Endothelial cell of umbilical vein (primary cell): Measurements from ENCODE around the gene TFAP2E. TPM values are rescaled to one million over a fixed set of nuclear protein-coding genes. Genes with fewer than 3 reads are reported as not detected.

Experiments used
- BruUV-seq: library from RNA; stranded (reverse); fragments of 400-500 nt; replicated peaks from 2 replicates; lab custom pipeline; 2021; lab: Mats Ljungman, UMichigan
- CTCF ChIA-PET: fragments of 300-600, 350-600 bp; sonication (Branson Sonifier 250); formaldehyde crosslinking; loops from one replicate; lab custom pipeline; 2021; ENCODE audit warnings: antibody characterized with exemption, inconsistent platforms; lab: Charles Lee
- POLR2A ChIA-PET: fragments of 300-600, 350-600 bp; sonication (Branson Sonifier 250); formaldehyde crosslinking; loops from one replicate; lab custom pipeline; 2021; ENCODE audit warnings: antibody characterized with exemption, inconsistent platforms; lab: Charles Lee
- DNase-seq: peaks from one replicate; pipeline ENCODE4 v3.0.0-alpha.2; 2011; ENCODE audit warnings: low read depth, low spot score
- FAIRE-seq: peaks from 2 replicates; lab custom pipeline; 2011; peaks lifted over from hg19 to GRCh38; lab: Jason Lieb, UNC
- H2AFZ ChIP-seq: 2 replicates; pipeline ENCODE4 v1.6.0; 2012; ENCODE audit warnings: low read depth, low read length, control low read depth, inconsistent platforms
- H3K27ac ChIP-seq: 2 replicates; pipeline ENCODE4 v1.5.1; 2011; ENCODE audit warnings: low read depth, mild to moderate bottlenecking, control low read depth, low read length, moderate library complexity; ENCODE audit not compliant: insufficient read depth
- H3K27me3 ChIP-seq, 2 experiments: 2 replicates each; pipeline versions ENCODE4 v1.6.0 to v1.6.1; 2011; ENCODE audit warnings: low read length in 2 of 2, mixed read lengths in 1 of 2; ENCODE audit not compliant: control insufficient read depth in 2 of 2, insufficient read depth in 2 of 2
- H3K36me3 ChIP-seq, 2 experiments: 2 replicates in 1 of 2; 3 replicates in 1 of 2; pipeline ENCODE4 v1.5.1; 2011; ENCODE audit warnings: low read length in 2 of 2, mild to moderate bottlenecking in 1 of 2, moderate library complexity in 1 of 2; ENCODE audit not compliant: control insufficient read depth in 2 of 2, insufficient read depth in 2 of 2; ENCODE audit errors: extremely low read depth in 1 of 2
- H3K4me1 ChIP-seq: 3 replicates; pipeline ENCODE4 v1.5.1; 2011; ENCODE audit warnings: mild to moderate bottlenecking, low read length; ENCODE audit not compliant: control insufficient read depth, insufficient read depth; ENCODE audit errors: extremely low read depth
- H3K4me2 ChIP-seq: 2 replicates; pipeline ENCODE4 v1.6.1; 2011; ENCODE audit warnings: low read length, control low read depth, mixed read lengths; ENCODE audit not compliant: insufficient read depth
- H3K4me3 ChIP-seq, 3 experiments: fragments of 200-600 bp in 1 of 3; sonication (generic), shearing (Covaris generic) in 1 of 3; replicated peaks in 1 of 3; 2 replicates each; pipeline ENCODE4 v1.5.1; 2011 to 2016; ENCODE audit warnings: control low read depth in 3 of 3, low read length in 3 of 3, mild to moderate bottlenecking in 2 of 3, inconsistent platforms in 1 of 3, low read depth in 1 of 3, moderate library complexity in 1 of 3; ENCODE audit not compliant: insufficient read depth in 1 of 3
- H3K79me2 ChIP-seq: 2 replicates; pipeline ENCODE4 v1.6.0; 2012; ENCODE audit warnings: low read length, inconsistent platforms; ENCODE audit not compliant: control insufficient read depth, insufficient read depth
- H3K9ac ChIP-seq: replicated peaks from 2 replicates; pipeline ENCODE3; 2011; ENCODE audit warnings: low read length, control low read depth; ENCODE audit not compliant: insufficient read depth; ENCODE audit errors: extremely low read depth
- H3K9me1 ChIP-seq: replicated peaks from 3 replicates; pipeline ENCODE4 v1.6.0; 2011; ENCODE audit warnings: mild to moderate bottlenecking, low read length; ENCODE audit not compliant: control insufficient read depth, insufficient read depth; ENCODE audit errors: extremely low read depth
- H3K9me3 ChIP-seq: replicated peaks from 2 replicates; pipeline ENCODE4 v1.5.1; 2012; ENCODE audit warnings: low read length, inconsistent platforms; ENCODE audit not compliant: control insufficient read depth, insufficient read depth
- H4K20me1 ChIP-seq: replicated peaks from 2 replicates; pipeline ENCODE3; 2011; ENCODE audit warnings: mild to moderate bottlenecking, low read length; ENCODE audit not compliant: control insufficient read depth, insufficient read depth; ENCODE audit errors: extremely low read depth
- EZH2 ChIP-seq: IDR thresholded peaks from 2 replicates; pipeline ENCODE4 v1.6.1; 2012; ENCODE audit warnings: borderline replicate concordance, low read depth, mild to moderate bottlenecking, moderate library complexity, low read length, inconsistent platforms; ENCODE audit not compliant: severe bottlenecking
- FOS ChIP-seq: IDR thresholded peaks from 2 replicates; pipeline ENCODE4 v1.6.1; 2011; ENCODE audit warnings: mild to moderate bottlenecking, low read length, moderate library complexity, borderline replicate concordance; ENCODE audit not compliant: insufficient read depth
- GATA2 ChIP-seq: IDR thresholded peaks from 2 replicates; pipeline ENCODE4 v1.7.0; 2011; ENCODE audit warnings: low read depth, mild to moderate bottlenecking, moderate library complexity, mixed read lengths, low read length; ENCODE audit not compliant: insufficient read length, insufficient read depth
- JUN ChIP-seq: IDR thresholded peaks from 2 replicates; pipeline ENCODE4 v1.6.1; 2011; ENCODE audit warnings: borderline replicate concordance, low read depth; ENCODE audit not compliant: insufficient read length, insufficient read depth
- dilution Hi-C: fragments of 300-500 bp; cut with MboI; formaldehyde crosslinking; loops from one replicate; pipeline ENCODE4 v1.15.0; 2019; ENCODE audit warnings: low sequenced_read_pairs; ENCODE audit not compliant: extremely low pct_ligation_motif_present
- intact Hi-C: fragments of 100-400 bp; cut with micrococcal nuclease; formaldehyde crosslinking; loops from one replicate; pipeline ENCODE4 v1.10.0; 2022
- polyA plus RNA-seq, 4 experiments: library from polyadenylated mRNA; depleted of rRNA in 3 of 4; stranded (reverse) in 3 of 4; unstranded in 1 of 4; fragments of >200 nt; gene quantifications; 2 replicates each; pipeline versions ENCODE4 v1.2.1 to v1.2.3, GENCODE V29; 2011 to 2012; ENCODE audit warnings: missing spikeins in 1 of 4
- total RNA-seq: library from RNA; stranded (reverse); gene quantifications from 2 replicates; pipeline ENCODE4 v1.2.3, GENCODE V29; 2021
- TF ChIP-seq, protein P1 (sequence below): IDR thresholded peaks from 2 replicates; pipeline ENCODE4 v1.6.1; 2011; ENCODE audit not compliant: insufficient read depth, insufficient read length

TFAP2E gene
- total and polyA plus RNA-seq, 2 donors (not counting 3 experiments of a cell fraction or from before 2014, with no cell fraction given) = 0.06 TPM; not detected in 1

DNA sequence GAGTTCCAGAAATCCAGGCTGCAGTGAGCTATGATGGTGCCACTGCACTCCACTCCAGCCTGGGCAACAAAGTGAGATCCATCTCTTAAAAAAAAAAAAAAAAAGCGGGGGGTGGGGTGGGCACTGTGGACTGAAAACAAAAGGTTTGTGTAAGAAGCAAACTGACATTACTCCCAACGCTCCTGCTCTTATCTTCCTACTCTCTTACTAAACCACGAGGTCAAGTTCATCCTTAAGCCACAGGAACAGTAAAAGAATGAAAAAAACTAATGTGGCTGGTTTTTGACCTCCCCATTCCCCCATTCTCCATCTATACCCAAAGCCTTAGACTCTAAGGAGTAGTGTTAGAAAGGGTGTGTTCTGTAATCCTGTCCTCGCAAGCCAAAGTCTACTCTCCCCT lies 30.8 kb downstream of the TFAP2E start:
- H3K4me1 ChIP-seq = no peaks in the 10 kb centered on the region
- peaks cover 24 to 25% of the 10 kb centered on the region in 2 experiments for H3K36me3 ChIP-seq
- H3K4me3 ChIP-seq = no peak overlapping the region
- dilution Hi-C loops (no loop called here), intact Hi-C loops (no loop called here)
- ChIA-PET POLR2A (no interaction called here), CTCF (interaction anchor here (0.7 to 1.1 kb wide), 3 partner anchors 17 to 138 kb away, joined by 3 to 4 read pairs (median 3); no protein-coding TSS in a partner anchor)
- no peak overlapping the region for H3K9ac ChIP-seq
- no peaks in the 10 kb centered on the region for H3K27me3 ChIP-seq
- no peak overlapping the region for H3K27ac ChIP-seq
- no TSS peak for BruUV-seq
- no peaks in the 10 kb centered on the region for H3K9me1 ChIP-seq
- peaks cover 19% of the 10 kb centered on the region for H3K79me2 ChIP-seq
- TF ChIP-seq, protein P1, sequence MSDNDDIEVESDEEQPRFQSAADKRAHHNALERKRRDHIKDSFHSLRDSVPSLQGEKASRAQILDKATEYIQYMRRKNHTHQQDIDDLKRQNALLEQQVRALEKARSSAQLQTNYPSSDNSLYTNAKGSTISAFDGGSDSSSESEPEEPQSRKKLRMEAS = no peak
- TF ChIP-seq EZH2 (no peak), FOS (no peak)
- DNase-seq = no peak
- no peaks in the 10 kb centered on the region for H3K9me3 ChIP-seq
- no peak overlapping the region for H3K4me2 ChIP-seq
- no peaks in the 10 kb centered on the region for H4K20me1 ChIP-seq
- no peak overlapping the region for H2AFZ ChIP-seq
- no peak for FAIRE-seq

DNA sequence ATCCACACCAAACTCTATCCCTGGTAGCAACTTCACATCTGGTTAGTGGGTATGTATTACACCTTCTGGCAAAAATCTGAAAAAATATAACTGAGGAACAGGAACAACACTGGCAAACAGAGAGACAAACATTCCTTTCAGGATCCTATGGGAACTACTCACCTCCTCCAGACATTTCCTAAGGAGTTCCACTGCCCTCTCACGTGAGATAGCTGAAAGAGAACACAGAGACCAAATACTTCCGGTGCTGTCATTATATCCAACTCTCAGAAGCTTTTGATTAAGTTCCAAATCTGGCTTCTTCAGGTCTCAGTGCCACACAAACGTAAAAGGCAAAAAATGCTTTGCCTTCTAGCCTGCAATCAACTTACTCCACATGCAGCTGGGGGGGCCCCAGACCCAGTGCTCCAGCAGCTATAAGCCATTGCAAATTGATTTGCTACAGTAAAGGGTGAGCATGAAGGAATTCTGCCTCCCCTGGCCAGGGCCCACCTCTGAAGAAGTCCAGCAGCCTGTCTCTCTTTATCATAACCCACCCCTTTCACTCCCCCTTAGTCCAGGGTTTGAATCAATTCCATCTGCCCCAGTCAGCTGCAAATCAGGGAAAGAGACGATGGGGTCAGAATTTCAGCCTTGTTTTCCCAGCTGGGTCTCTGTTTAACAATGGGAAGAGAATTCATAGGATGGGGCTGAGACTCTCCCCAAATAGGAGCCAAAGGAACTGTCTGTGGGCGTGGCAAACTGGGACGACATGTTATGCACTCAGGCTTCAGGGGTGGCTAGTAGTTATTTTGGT lies 32.2 kb downstream of the TFAP2E start:
- no peak overlapping the region for H2AFZ ChIP-seq
- ChIA-PET CTCF (interaction anchor here (1.1 kb wide), 1 partner anchor 110 kb away, joined by 3 read pairs; no protein-coding TSS in a partner anchor), POLR2A (no interaction called here)
- peaks cover 26 to 28% of the 10 kb centered on the region in 2 experiments for H3K36me3 ChIP-seq
- H3K9me1 ChIP-seq = no peaks in the 10 kb centered on the region
- TF ChIP-seq FOS = no peak
- TF ChIP-seq GATA2 = no peak
- TF ChIP-seq JUN = no peak
- no peak overlapping the region for H3K4me2 ChIP-seq
- H3K27ac ChIP-seq = no peak overlapping the region
- no peaks in the 10 kb centered on the region for H3K27me3 ChIP-seq
- no peak overlapping the region for H3K4me3 ChIP-seq
- H4K20me1 ChIP-seq = no peaks in the 10 kb centered on the region
- dilution Hi-C loops = no loop called here
- no peak overlapping the region for H3K9ac ChIP-seq
- FAIRE-seq = no peak
- BruUV-seq = no TSS peak
- H3K9me3 ChIP-seq = no peaks in the 10 kb centered on the region
- DNase-seq = no peak
- H3K4me1 ChIP-seq = no peaks in the 10 kb centered on the region
- intact Hi-C loops = no loop called here
- peaks cover 26% of the 10 kb centered on the region for H3K79me2 ChIP-seq
